H1 (cell line): Measurements from ENCODE around the gene AP4M1. TPM values are rescaled to one million over a fixed set of nuclear protein-coding genes. Genes with fewer than 3 reads are reported as not detected.
A peak's percentile ranks its signal among the peaks of the same experiment; 100 is the strongest.

Experiments
- ASH2L ChIP-seq: fragments of 200-600, 300-600 bp; sonication (generic); IDR thresholded peaks from one replicate; pipeline ENCODE4 v1.7.1; 2017; ENCODE audit warnings: low read length
- BRCA1 ChIP-seq: IDR thresholded peaks from 2 replicates; pipeline ENCODE4 v1.6.1; 2012; ENCODE audit warnings: low read depth, low read length, improper control_type of control experiment
- CBX5 ChIP-seq: fragments of 300-800, 300-1000 bp; sonication (generic); IDR thresholded peaks from 2 replicates; pipeline ENCODE4 v1.7.1; 2016; ENCODE audit warnings: antibody characterized with exemption, low read length, low read depth
- CEBPB ChIP-seq: IDR thresholded peaks from 2 replicates; pipeline ENCODE4 v1.6.1; 2012; ENCODE audit warnings: low read depth, low read length
- CTBP2 ChIP-seq: IDR thresholded peaks from 2 replicates; pipeline ENCODE4 v1.7.0; 2011; ENCODE audit warnings: borderline replicate concordance, mild to moderate bottlenecking, moderate library complexity, mixed read lengths, low read length; ENCODE audit not compliant: insufficient read depth, insufficient read length
- EP300 ChIP-seq, 2 experiments: IDR thresholded peaks; 1 replicate in 1 of 2; 2 replicates in 1 of 2; pipeline ENCODE4 v1.6.1; 2011 to 2012; ENCODE audit warnings: low read depth in 2 of 2, low read length in 2 of 2, mild to moderate bottlenecking in 2 of 2, borderline replicate concordance in 1 of 2, inconsistent platforms in 1 of 2, moderate library complexity in 1 of 2
- JUND ChIP-seq: IDR thresholded peaks from 2 replicates; pipeline ENCODE4 v1.6.1; 2011; ENCODE audit warnings: mild to moderate bottlenecking, improper control_type of control experiment, low read length
- KDM1A ChIP-seq: fragments of 200-600, 300-600 bp; sonication (generic); IDR thresholded peaks from 2 replicates; pipeline ENCODE4 v1.7.1; 2016; ENCODE audit warnings: mild to moderate bottlenecking, low read length, borderline replicate concordance
- KDM4A ChIP-seq: IDR thresholded peaks from one replicate; pipeline ENCODE4 v1.7.1; 2012; ENCODE audit warnings: low read depth, mild to moderate bottlenecking, moderate library complexity, low read length, inconsistent platforms; ENCODE audit not compliant: severe bottlenecking
- MAFK ChIP-seq: IDR thresholded peaks from 2 replicates; pipeline ENCODE4 v1.6.1; 2012; ENCODE audit warnings: low read depth, mild to moderate bottlenecking, improper control_type of control experiment, low read length
- MAX ChIP-seq: IDR thresholded peaks from 2 replicates; pipeline ENCODE4 v1.6.1; 2012; ENCODE audit warnings: inconsistent platforms
- POLR2A ChIP-seq, 2 experiments: IDR thresholded peaks; 1 replicate in 1 of 2; 2 replicates in 1 of 2; pipeline ENCODE4 v1.6.1; 2011; ENCODE audit warnings: low read depth in 2 of 2, low read length in 2 of 2, mild to moderate bottlenecking in 2 of 2; ENCODE audit errors: control extremely low read depth in 1 of 2
- POLR2AphosphoS5 ChIP-seq: IDR thresholded peaks from 2 replicates; pipeline ENCODE4 v1.6.1; 2011; ENCODE audit warnings: low read depth, low read length
- POU5F1 ChIP-seq: IDR thresholded peaks from 2 replicates; pipeline ENCODE4 v1.6.1; 2011; ENCODE audit warnings: low read depth, mild to moderate bottlenecking, low read length, moderate library complexity
- RBBP5 ChIP-seq: IDR thresholded peaks from 2 replicates; pipeline ENCODE4 v1.7.1; 2012; ENCODE audit warnings: low read depth, mild to moderate bottlenecking, inconsistent platforms, low read length, moderate library complexity, borderline replicate concordance
- RFX5 ChIP-seq: IDR thresholded peaks from 2 replicates; pipeline ENCODE4 v1.6.1; 2011; ENCODE audit warnings: low read depth, low read length, improper control_type of control experiment, borderline replicate concordance
- RNF2 ChIP-seq: fragments of 200-900, 300-1000 bp; sonication (generic); IDR thresholded peaks from 2 replicates; pipeline ENCODE4 v1.7.1; 2016; ENCODE audit warnings: borderline replicate concordance, low read depth, mild to moderate bottlenecking, antibody characterized with exemption, low read length; ENCODE audit not compliant: poor library complexity, severe bottlenecking; ENCODE audit errors: missing control alignments
- SIX5 ChIP-seq: IDR thresholded peaks from 2 replicates; pipeline ENCODE4 v1.6.1; 2011; ENCODE audit warnings: mild to moderate bottlenecking, low read depth, low read length
- TAF1 ChIP-seq: IDR thresholded peaks from 2 replicates; pipeline ENCODE4 v1.6.1; 2011; ENCODE audit warnings: mild to moderate bottlenecking, low read depth, low read length
- TBP ChIP-seq: IDR thresholded peaks from 2 replicates; pipeline ENCODE4 v1.6.1; 2011; ENCODE audit warnings: low read depth, low read length, improper control_type of control experiment
- YY1 ChIP-seq: IDR thresholded peaks from 2 replicates; pipeline ENCODE4 v1.6.1; 2011; ENCODE audit warnings: low read depth, mild to moderate bottlenecking, low read length
- ZNF274 ChIP-seq: IDR thresholded peaks from 2 replicates; pipeline ENCODE4 v1.7.0; 2012; ENCODE audit warnings: low read length, borderline replicate concordance; ENCODE audit errors: extremely low read depth
- polyA plus RNA-seq, 7 experiments: library from polyadenylated mRNA; depleted of rRNA in 3 of 7; stranded (reverse) in 5 of 7; unstranded in 2 of 7; fragments of >200 nt in 5 of 7; fragments of 200-250 nt in 2 of 7; gene quantifications; 1 replicate in 5 of 7; 2 replicates in 1 of 7; 4 replicates in 1 of 7; pipeline versions ENCODE4 v1.2.1 to v1.2.3, GENCODE V29; 2011 to 2013; ENCODE audit warnings: missing spikeins in 2 of 7, mixed read lengths in 2 of 7
- total RNA-seq: library from RNA; stranded (reverse); fragmentation: NEBNext Ultra II Directional; extraction: Animal tissue kit (Norgen Biotek cat#: 25700); gene quantifications from 2 replicates; pipeline ENCODE4 v1.2.1, GENCODE V29; 2021
- TF ChIP-seq, protein P1 (sequence below): IDR thresholded peaks from 2 replicates; pipeline ENCODE4 v1.6.1; 2012; ENCODE audit warnings: low read length, inconsistent platforms

AP4M1 gene
- total and polyA plus RNA-seq, 2 of the 8 experiments (the other 6 are each of a cell fraction or from before 2014, with no cell fraction given) = 15.2 to 16.6 TPM

GRCh38 chr7:100148559-100149328, 47.3 kb downstream of the AP4M1 start, which contains the start of gene LAMTOR4 (continued):
- TF ChIP-seq KDM1A = no peak
- no peak for TF ChIP-seq BRCA1
- peak; percentile 83 for TF ChIP-seq MAX
- TF ChIP-seq ZNF274 = no peak
- TF ChIP-seq RNF2 = no peak
- TF ChIP-seq KDM4A = no peak
- no peak for TF ChIP-seq JUND
- TF ChIP-seq, protein P1, sequence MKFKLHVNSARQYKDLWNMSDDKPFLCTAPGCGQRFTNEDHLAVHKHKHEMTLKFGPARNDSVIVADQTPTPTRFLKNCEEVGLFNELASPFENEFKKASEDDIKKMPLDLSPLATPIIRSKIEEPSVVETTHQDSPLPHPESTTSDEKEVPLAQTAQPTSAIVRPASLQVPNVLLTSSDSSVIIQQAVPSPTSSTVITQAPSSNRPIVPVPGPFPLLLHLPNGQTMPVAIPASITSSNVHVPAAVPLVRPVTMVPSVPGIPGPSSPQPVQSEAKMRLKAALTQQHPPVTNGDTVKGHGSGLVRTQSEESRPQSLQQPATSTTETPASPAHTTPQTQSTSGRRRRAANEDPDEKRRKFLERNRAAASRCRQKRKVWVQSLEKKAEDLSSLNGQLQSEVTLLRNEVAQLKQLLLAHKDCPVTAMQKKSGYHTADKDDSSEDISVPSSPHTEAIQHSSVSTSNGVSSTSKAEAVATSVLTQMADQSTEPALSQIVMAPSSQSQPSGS = no peak
- TF ChIP-seq SIX5 = no peak
- TF ChIP-seq ASH2L = peak; percentile 52
- TF ChIP-seq YY1 = no peak
- no peak for TF ChIP-seq CBX5
- peak; percentile 62 for TF ChIP-seq TAF1
- peak; percentile 77 for TF ChIP-seq POLR2AphosphoS5
- TF ChIP-seq EP300 (IDR thresholded peaks at IDR 0.05; ENCODE audit: borderline replicate concordance in 1 of 2, low read depth in 2 of 2, low read length in 2 of 2) = no peak
- TF ChIP-seq POU5F1 = no peak
- no peak for TF ChIP-seq MAFK
- peak; percentile 74; the same call in 1 of the 2 replicates for TF ChIP-seq RBBP5
- TF ChIP-seq TBP = peak; percentile 59
- peak; percentile 38 to 69; a peak in 2 of 3 replicates for TF ChIP-seq POLR2A (IDR thresholded peaks at IDR 0.05; ENCODE audit: control extremely low read depth in 1 of 2, low read depth in 2 of 2, low read length in 2 of 2)
- TF ChIP-seq CEBPB = peak; percentile 82
- no peak for TF ChIP-seq CTBP2
- TF ChIP-seq RFX5 = no peak
